Astrocyte of the spinal cord (primary cell): Measurements from ENCODE around the gene CRTC3.

Experiments
- DNase-seq: peaks from one replicate; pipeline ENCODE4 v3.0.0; 2011; ENCODE audit warnings: low read depth, low spot score
- H3K4me3 ChIP-seq: 2 replicates; pipeline ENCODE4 v1.5.1; 2011; ENCODE audit warnings: low read depth, mild to moderate bottlenecking, low read length, moderate library complexity
- CTCF ChIP-seq: IDR thresholded peaks from 2 replicates; pipeline ENCODE4 v1.5.1; 2012; ENCODE audit warnings: low read depth, mild to moderate bottlenecking, low read length, inconsistent platforms
- in situ Hi-C: cut with HindIII; loops from 2 replicates; pipeline ENCODE4 v1.10.0; 2017; ENCODE audit warnings: low sequenced_read_pairs

CRTC3 gene

GRCh38 chr15:90690585-90690984 is 160.9 kb downstream of the CRTC3 start:
- no peak for TF ChIP-seq CTCF
- DNase-seq: no peak
- in situ Hi-C loops: no loop called here
- no peak overlapping the region for H3K4me3 ChIP-seq

GRCh38 chr15:90691369-90691768 is 161.6 kb downstream of the CRTC3 start:
- DNase-seq: no peak
- in situ Hi-C loops: no loop called here
- peak; percentile 7 for TF ChIP-seq CTCF
- no peak overlapping the region for H3K4me3 ChIP-seq

GRCh38 chr15:90691982-90692773 is 162.5 kb downstream of the CRTC3 start:
- no peak for DNase-seq
- no peak for TF ChIP-seq CTCF
- in situ Hi-C loops: no loop called here
- H3K4me3 ChIP-seq: no peak overlapping the region
